GM19193 (cell line): ENCODE measurements around the gene DNAJC27.

ENCODE experiments used
- POLR2A ChIP-seq: IDR thresholded peaks from 4 replicates; pipeline ENCODE4 v1.6.1; 2011; ENCODE audit not compliant: insufficient read depth, insufficient read length; ENCODE audit errors: extremely low read depth

The DNAJC27 gene

DNA sequence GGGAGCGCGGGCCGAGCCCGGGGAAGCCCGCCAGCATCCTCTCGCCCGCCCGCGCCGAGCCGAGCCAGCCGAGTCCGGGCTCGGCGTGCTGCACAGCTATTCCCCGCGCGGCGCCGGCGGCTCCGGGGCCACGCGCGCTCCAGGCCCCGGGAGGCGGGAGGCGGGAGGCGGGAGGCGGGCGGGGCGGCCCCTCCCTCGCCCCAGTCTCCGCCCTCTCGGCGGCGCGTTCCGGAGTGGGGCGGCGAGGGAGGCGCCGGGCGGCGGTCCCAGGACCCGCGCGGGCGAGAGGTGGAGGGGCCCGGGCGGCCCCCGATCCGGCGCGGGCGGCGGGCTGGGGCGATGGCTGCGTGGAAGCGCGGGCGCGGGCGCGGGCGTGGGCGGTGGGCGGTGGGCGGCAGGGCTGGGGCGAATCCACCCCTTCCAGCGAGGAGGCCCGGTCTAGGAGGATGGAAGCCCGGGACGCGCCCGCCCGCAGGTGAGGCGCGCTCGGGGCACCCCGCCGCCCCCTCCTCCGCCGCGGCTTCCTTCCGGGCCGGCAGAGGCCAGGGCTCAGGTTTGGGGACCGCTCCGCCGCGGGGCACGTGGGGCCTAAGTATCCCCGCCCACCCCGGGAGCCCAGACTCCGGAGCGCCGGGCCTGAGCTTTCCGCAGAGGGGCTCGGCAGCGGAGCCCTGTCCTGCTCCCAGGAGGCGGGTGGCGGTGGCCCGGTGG is 51.5 kb downstream of the DNAJC27 start, which contains the start of gene ADCY3:
ADCY3 (minus strand) TSS at position 140 of the 711 bp plus-strand sequence. CDS start 1,250 bp downstream, outside the sequence.
- TF ChIP-seq POLR2A: peak; percentile 49

DNA sequence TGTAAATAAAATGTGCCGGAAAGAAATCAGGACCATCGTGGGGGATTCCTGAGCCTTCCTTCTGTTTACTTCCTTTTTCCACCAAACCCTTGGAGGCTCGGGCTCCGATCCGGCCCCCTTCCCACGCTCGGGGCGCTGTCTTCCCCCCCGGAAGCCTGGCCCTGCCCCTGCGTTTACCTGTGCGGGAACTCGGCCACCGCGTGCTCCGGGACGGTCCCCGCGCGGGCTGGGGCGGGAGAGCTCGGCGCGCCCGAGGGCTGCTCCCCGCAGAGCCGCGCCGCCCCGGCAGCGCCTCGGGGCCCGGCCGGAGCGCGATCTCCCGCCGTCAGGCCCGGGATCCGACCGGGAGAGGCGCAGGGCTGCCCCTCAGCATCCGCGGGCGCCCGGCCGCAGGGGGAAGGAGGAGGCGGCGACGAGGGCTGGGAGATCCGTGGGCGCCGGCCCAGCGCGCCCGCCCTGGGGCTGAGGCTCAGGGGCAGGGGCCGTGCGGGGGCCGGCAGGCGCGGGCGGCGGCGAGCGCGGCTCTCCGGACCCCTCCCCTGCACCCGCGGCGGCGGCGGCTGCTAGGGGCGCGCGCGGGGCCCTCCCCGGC is 52.2 kb downstream of the DNAJC27 start:
- TF ChIP-seq POLR2A: no peak

DNA sequence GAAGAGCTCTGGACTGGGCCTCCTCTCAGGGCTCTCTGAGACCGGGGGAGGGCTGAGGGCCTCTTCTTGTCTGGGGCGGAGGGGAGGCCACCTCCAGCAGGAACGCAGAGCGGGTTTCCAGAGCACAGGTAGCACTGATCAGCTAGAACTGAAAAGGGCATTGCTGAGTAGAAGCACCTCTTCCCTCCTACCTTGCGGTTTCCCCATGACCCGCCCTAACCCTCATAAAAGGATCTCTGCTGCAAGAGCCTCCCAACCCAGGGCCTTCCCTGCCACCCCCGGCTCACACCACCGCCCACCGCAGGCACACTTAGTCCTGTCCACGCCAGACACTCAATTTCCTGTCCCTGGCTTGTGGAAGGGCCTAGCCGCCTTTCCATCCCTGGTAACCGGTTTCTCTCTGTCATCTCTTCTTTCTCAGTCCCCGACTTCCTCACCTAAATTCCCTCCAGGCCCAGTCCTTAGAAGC is 52.7 kb downstream of the DNAJC27 start:
- no peak for TF ChIP-seq POLR2A

DNA sequence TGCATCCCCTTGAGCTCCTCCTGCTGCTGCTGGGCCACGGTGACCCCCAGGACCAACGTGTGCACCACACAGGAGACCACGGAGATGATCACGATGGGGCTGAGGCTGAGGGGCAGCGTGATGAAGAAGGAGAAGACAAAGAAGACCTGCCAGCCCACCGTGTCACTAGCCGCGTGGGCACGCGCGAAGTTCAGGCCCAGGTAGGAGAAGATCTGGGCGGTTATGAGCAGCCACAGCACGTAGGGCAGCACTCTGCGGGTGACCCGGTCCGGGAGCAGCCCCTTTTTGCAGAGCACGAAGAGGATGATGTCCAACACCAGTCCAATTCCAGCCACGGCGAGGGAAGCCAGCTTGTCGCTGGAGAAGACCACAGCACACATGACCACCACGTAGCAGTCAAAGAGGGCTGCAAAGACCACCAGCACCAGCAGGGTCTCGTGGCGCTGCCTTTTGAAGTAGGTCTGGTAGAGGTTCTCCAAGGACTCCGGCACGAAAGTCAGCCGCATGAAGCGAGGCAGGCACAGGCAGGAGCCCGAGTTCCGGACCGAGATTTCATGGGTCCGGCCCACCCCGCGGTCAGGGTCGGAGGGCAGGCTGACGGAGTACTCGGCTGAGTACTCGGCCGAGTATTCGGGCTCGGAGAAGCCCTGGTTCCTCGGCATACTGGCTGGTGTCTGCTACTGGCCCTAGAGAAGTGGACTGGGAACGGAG is 53.3 kb downstream of the DNAJC27 start:
- no peak for TF ChIP-seq POLR2A

DNA sequence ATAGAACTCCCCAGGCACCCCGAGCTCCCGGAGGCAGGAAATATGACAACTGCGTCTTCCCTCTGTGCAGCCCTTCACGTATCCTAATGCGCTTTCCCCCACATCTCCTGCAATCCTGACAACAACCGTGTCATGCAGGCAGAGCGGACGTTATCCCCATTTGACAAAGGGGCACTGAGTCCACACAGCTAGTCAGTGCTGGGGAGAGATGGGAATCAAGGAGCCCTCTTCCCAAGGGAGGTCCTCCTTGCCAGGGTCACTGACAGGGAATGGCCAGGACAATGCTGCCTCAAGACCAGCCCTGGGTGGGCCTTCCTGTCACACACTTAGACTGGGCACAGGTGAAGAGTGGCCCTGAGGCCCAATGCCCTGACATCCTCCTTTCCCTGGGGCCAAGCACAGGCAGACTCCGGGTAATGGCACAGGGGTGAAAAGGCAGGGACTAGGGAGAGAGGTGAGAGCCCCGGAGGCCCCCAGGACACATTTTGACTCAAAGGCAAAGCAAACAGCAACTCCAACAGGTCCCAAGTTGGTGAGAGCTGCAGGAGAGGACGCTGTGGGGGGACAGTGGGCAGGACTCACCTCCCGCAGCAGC is 53.9 kb downstream of the DNAJC27 start:
- TF ChIP-seq POLR2A: no peak

DNA sequence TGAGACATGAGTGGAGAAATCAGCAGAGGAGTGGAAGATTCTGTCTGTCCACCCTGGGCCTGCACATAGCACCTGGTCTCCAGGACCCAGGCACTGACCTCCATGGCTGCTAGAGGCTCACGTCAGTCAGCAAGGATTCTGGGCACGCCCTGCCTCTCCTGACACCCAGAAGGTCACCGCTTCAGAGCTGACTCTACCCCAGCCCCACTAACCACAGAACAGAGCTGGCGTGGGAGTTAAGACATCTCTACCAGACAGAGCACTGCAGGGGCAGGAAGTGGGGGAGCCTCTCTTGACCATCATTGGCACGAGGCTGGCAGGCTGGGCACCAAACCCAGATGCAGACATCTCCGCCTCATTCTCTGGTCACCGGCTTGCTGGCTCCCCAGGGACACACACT is 54.7 kb downstream of the DNAJC27 start:
- no peak for TF ChIP-seq POLR2A

DNA sequence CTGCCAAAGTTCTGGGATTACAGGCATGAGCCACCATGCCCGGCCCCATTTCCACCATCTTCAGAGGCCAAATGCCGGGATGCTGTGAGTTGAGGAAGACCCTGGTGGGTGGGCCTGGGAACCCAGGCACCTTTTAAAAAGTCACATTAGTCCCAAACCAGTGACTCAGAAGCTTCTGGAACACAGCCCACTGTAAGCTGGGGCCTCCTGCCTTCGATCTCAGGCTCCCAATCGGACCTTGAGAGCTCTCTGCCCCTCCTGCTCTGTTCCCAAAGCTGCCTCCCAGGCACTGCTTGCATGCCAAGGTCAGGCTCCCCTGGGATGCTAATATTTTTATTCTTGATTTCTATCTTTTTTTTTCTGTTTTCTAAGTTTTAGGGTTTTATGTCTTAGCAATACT is 56.0 kb downstream of the DNAJC27 start:
- TF ChIP-seq POLR2A: no peak

DNA sequence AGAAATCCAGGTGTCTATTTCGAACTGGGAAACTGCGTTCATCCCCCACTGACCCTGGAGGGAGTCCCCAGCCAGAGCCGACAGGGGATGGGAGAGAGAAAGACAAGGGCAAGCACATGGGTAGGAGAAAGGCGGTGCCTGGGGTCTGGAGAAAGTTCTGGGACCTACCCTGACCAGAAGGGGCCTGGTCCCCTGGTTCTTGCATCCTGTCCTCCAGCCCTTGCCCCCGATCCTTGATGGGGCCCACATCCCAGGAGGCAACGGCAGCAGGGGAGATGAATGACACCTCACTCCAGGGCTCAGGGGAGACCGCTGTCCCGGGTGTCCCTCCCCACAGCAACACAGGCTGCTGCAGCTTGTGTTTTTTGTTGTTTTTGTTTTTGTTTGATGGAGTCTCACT is 56.6 kb downstream of the DNAJC27 start:
- no peak for TF ChIP-seq POLR2A

DNA sequence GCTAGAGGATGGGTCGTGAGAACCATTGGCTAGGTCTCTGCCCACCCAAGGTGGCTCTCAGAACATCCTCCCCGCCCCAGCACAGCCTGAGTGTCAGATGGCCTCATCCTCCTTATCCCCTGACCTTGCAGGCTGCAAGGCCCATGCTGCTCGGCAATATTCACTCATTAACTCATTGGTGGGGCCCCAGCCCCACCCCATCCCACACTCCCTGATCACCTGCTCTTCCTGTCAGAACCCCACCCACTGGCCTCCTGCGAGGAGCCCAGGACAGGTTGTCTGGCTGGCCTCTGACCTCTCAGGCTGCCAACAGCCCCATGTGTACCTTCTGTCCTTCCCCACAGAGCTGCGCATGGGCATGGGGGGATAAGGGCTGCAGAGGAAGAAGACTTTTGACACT is 57.0 kb downstream of the DNAJC27 start:
- no peak for TF ChIP-seq POLR2A

DNA sequence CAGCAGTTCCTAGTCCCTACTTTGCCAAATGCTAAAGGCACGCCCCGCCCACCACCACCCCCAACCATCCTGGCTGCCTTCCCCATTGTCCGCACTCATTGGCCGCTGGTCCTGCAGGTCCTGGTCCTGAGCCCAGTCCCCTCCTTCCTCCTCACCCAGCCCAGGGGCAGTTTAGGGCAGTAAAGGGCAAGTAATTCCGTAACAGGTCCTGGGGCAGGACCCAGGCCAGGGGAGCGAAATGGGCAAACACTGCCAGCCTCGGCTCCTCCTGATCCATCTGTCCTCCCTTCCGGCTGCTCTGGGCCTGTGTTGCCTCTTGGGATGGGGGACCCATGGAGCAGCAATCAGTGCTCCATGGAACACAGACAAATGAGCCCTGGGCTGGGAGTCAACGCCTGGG is 57.8 kb downstream of the DNAJC27 start:
- no peak for TF ChIP-seq POLR2A

DNA sequence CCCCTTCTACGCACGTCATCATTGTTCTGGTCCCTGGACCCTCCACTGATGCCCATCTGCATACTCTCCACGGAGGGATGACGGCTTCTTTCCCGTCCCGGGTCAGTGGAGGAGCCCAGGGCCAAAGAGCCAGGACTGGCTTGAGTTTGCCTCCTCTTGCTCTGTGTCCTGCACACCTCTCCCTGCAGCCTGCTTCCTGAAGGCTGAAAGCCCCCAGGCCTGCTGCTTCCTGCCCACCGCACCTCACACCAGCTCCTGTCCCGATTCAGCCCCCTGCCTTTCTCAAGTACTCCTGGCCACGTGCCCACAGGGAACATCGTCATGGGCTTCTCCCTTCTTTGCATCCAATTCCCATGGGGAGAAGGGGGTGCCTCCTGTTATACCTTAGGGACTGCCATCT is 58.8 kb downstream of the DNAJC27 start:
- TF ChIP-seq POLR2A: no peak

DNA sequence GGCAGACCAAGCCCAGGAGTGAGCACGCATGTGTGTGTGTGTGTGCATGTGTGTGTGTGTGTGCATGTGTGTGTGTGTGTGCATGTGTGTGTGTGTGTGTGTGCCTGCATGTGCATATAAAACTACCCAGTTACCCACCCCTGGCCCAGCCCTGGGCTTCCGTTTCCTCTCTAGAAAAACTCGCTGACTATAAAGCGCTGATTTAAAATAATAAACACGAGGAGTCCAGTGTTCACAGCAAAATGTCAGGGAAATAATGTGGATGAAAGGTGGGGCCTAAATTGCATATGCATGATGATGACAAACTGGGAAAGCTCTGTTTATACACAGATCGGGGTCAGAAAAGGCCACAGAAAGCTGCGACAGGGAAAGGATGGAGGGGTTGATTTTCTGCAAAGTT is 59.2 kb downstream of the DNAJC27 start:
- no peak for TF ChIP-seq POLR2A

DNA sequence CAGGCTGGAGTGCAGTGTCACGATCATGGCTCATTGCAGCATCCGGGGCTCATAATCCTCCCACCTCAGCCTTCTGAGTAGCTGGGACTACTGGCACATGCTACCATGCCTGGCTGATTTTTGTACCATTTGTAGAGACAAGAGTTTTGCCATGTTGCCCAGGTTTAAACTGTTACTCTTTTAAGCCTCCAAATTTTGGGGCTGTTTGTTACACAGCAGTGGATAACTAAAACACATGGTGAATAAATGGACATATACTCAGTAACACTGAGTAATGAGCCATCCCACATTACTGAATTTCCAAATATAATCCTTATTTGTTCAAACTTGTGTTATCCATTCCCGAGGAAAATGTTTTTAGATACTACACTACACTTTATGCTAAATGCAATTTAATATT is 61.5 kb downstream of the DNAJC27 start:
- TF ChIP-seq POLR2A: no peak

DNA sequence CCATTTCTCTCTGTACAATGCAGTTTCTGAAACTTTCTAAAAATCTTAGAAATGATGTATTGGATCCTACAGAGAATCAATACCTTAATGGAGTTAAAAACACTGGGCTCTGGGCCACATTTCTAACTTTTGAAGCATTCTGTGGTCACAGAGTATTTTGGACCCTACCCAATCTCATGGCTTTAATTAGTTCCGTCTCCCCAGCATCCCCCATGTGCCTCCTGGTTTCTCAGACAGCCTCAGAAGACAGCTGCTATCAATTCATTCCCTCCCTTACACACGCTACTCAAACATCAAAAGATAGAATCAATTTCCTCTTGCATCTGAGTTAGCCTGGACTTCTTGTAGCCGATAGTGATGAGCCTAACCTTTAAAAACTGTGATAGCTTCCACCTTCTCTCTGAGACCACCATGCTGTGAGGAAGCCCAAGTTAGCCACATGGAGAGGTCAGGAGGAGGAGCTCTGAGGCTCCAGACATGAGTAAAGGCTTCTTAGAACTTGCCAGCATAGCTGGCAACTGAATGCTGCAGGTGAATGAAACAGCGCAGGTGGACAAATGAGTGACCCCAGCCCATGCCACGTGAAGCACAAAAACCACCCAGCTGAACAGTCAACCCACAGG is 62.1 kb downstream of the DNAJC27 start:
- TF ChIP-seq POLR2A: no peak

DNA sequence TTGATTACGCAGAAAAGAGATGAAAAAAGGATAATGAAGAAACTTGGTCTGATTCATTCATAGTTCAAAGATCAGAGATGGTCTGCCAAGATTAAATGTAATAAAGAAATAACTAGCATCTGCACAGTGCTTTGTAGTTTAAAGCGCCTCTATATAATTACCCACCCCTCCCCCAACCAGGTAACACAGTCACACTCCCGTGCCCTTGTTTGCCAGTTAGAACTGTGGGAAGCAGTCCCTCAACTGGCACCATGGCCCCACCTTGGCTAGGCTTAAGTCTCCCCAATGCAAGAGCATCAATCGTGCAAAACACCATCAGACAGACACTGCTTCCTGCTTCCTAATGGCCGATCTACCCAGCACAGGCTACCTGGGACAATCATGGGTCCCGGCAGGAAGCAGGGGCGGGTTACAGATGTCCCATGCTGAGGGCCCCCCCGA is 63.3 kb downstream of the DNAJC27 start:
- TF ChIP-seq POLR2A: no peak
